Measurements from ENCODE around the gene TMEM37. TPM values are rescaled to one million over a fixed set of nuclear protein-coding genes. Genes with fewer than 3 reads are reported as not detected.

The TMEM37 gene
- total RNA-seq, 1 donor from 2014 or later: not detected

DNA sequence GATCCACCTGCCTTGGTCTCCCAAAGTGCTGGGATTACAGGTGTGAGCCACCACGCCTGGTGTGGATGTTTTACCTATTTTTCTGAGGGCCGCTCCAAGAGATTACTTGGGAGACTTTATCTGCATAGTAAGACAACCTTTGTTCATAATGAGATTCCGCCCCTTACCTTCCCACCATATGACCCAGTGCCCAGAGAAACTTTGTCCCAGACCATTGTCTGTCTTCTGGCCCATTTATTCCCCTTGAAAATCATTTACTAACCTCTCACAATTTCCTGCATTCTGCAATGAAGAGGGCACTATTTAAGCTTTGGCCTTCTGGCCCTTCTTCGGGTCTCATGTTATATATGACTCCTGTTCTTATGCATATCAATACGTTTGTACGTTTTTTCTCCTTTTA, 13.7 kb upstream of the TMEM37 start:
- intact Hi-C loops (cut with micrococcal nuclease): no loop called here

DNA sequence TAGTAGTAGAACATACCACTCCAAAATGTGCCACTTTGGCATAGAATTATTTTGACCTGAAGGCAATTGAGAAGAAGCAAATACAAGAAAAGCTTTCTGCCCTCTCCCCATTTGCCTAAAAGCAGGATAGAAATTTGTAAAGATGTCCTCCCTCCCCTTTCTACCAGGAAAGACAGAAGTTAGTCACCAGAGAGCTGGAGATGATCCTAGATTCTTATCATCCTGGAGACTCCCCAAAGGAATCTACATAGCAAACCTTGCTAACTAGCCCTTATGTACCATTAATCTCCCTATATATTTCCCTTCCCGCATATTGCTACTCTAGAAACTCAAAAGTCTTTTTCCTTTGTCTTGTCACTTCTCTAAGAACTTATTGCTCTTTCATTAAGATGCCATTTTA, 12.6 kb upstream of the TMEM37 start:
- intact Hi-C loops (cut with micrococcal nuclease): no loop called here

DNA sequence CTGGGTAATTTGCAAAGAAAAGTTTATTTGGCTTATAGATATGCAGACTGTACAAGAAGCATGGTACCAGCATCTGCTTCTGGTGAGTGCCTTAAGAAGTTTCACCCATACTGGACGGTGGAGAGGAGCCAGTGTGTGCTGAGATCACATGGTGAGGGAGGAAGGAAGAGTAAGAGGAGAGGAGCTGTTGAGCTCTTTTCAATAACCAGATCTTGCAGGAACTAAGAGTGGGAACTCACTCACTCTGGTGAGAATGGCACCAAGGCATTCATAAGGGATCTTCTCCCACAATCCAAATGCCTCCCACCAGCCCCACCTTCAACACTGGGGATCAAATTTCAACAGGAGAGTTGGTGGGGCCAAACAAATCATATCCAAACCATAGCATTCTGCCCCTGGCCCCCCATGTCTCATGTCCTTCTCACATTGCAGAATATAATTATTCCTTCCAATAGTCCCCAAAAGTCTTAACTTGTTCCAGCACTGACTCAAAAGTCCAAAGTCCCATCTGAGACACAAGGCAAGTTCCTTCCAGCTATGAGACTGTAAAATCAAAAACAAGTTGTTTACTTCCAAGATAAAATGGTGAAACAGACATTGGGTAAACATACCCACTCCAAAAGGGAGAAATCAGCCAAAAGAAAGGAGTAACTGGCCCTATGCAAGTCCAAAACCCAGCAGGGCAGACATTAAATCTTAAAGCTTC, 11.7 kb upstream of the TMEM37 start:
- intact Hi-C loops (cut with micrococcal nuclease): no loop called here

DNA sequence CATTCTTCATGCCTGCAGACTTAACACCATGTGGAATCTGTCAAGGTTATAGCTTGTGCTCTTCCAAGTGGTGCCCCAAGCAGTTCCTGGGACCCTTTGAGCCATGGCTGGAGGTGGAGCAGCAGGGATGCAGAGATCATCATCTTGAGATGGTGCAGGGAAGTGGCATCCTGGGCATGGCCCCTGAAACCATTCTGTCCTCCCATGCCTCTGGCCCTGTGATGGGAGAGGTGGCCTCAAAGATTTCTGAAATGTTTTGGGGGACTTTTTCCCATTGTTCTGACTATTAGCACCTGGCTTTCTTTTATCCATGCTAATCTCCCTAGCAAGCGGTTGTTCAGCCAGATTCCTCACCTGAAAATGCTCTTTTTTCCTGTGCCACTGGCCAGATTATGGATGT, 10.3 kb upstream of the TMEM37 start:
- intact Hi-C loops (cut with micrococcal nuclease): no loop called here

DNA sequence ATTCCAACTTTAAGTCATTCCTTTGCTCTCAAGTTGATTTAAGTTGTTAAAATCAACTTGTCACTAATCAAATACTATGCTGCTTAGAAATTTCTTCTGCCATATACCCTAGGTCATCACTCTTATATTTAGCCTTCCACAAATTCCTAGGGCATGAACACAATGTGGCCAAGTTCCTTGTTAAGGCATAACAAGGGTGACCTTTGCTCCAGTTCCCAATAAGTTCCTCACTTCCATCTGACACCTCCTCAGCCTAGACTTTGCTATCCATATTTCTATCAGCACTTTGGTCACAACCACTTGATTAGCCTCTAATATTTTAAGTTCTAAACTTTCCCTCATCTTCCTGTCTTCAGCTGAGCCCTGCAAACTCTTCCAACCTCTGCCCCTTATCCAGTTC, 9.9 kb upstream of the TMEM37 start:
- intact Hi-C loops (cut with micrococcal nuclease): no loop called here

DNA sequence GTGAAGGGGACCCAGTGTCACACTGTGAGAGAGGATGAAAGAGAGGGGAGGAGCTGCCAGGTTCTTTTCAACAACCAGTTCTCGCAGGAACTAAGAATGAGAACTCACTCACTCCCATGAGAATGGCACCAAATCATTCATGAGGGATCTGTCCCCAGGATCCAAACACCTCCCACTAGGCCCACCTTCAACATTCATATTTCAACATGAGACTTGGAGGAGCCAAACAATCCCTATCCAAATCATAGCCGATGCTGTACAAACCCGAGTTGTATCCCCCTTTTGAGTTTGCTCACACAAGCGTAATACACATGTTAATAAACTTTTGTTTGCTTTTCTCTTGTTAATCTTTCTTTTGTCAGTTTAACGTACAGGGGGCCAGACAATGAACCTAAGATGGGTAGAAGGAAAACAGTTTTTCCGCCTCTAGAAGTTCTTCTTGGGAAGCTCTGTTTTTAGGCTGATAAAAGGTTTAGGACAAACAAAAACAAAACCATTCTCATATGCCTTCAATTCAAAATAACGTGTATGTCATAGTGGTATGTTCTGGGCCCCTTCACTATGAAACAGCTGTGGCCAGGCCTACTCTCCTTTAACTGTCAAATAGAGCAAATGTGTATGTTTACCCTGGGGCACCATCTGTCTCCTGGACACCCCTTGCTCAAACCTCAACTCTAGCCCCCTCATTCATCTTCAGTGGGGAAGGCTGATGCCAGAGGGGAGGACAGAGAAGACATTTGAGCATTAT, 9.1 kb upstream of the TMEM37 start:
- intact Hi-C loops (cut with micrococcal nuclease): no loop called here

DNA sequence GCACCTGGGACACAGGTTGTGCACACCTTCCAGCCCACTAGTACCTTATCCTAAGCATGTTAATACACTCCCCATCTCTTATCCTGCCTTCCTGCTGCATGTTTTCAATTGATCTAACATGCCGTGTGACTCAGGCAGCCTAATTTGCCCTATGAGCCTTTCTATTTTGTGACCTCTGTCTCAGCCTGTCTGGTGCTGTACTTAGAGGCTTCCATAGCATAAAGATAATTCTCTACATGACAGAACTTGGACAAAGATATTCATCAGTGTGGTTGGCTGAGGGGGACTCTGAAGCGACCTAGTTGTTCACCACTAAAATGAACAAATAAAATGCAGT, 8.6 kb upstream of the TMEM37 start:
- intact Hi-C loops (cut with micrococcal nuclease): no loop called here

DNA sequence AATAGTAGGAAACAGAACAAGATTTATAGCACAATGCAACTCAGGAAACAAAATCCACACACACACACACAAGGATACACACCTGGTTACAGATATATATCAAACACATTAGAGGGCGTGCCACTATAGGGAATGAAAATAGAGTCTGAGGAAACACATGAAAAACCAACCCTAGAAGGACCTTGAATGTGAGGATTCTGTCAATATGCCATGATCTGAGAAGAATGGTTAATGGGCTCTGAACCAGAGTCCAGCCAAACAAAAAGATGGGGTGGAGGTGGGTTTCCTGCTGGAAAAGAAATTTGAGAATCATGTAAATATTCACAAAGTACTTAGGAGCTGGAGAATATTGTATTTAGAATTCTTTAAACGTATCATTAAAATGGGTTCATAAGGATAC, 7.8 kb upstream of the TMEM37 start:
- intact Hi-C loops (cut with micrococcal nuclease): no loop called here

DNA sequence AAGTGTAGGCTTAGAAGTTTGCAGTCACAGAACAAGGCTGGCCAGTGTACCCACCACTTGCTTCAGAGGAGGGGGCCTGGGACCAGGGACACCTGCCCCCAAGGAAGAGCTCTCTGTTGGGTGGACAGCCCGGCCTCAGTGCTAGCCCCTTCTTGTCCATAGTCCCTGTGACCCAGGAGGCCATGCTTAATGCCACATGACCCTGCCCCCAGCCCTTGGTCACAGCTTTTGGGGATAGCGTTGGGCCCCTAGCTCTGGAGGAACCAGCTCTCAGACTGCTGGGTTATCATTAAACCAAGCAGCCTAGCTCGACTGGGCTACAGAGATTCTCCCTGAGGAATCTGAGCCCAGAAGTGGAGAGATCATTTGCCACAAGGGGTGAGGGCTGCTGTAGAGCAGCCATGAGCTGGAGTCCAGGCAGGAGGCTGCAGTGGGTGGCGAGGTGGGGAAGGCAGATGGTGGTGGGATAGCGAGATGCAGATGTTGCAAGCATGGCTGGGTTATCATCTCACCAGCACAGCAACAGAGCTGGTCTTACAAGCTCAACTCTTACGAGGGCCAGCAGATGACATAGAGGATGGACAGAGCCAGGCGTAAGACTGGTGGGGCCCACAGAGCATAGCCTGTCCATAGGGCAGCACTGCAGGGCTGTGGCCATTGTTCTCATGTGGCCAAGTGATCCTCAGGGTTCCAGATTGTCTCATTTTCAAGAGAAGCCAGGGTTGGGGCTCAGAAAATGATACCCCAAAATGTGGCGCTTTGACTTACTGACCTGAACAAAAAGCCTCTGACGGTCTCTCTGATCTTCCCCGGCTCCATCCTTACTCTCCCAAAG, 7.2 kb upstream of the TMEM37 start:
- intact Hi-C loops (cut with micrococcal nuclease): no loop called here

DNA sequence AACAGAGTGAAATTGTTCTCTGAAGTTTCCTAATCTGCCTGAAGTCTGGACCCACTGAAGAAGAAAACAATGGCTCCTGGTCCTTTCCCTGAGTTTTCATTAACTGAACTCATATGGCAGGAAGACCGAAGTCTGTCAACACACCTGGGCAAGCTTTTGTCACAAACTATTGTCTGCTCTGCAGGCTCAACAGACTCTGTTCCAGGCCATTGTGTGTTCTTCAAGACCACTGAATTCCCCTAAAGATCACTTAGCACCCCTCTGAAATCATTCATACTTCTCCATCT, 6.6 kb upstream of the TMEM37 start:
- intact Hi-C loops (cut with micrococcal nuclease): no loop called here

DNA sequence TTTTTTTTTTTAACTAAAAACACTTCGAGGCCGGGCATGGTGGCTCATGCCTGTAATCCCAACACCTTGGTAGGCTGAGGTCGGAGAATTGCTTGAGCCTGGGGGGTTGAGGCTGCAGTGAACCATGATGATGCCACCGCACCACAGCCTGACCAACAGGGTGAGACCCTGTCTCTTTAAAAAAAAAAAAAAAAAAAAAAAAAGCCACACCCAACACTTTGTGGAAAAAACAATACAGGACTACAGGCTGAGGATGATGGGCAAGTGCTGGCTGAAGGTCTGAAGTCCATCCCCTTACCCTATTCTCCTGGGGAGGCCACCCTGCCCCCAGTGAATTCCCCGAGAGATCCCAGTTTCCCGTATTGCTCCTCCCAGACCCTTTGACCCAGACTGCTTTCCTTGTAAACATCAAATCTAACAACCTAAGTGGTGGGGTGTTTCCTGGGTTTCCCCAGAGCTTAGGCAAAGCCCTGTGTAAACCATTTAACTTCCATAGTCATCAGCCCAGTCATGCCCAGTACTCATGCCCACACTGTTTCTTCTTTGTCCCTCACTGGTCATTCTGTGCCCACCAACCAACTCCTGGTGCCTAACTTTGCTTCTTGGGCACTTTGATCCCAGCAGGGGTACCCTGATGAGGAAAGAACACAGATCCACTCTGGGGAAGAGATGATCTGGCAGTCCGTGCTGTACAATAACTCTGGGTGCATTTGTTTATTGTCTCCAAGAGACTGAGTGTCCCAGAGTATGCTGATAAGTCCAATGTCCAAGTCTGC, 5.8 kb upstream of the TMEM37 start:
- intact Hi-C loops (cut with micrococcal nuclease): no loop called here

DNA sequence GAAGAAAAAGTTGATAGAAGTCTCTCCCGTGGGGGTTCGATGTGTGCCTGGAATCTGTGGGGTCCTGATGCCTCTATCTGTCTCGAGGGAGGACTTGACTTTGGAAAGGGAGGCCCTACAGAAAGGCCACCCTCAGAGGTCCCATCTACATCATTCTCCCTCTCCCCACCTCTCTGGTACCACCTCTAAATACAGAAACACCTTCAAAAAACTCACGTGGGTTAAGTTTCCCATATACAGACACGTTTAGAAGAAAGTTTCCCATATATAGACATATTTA, 5.3 kb upstream of the TMEM37 start:
- intact Hi-C loops (cut with micrococcal nuclease): no loop called here

DNA sequence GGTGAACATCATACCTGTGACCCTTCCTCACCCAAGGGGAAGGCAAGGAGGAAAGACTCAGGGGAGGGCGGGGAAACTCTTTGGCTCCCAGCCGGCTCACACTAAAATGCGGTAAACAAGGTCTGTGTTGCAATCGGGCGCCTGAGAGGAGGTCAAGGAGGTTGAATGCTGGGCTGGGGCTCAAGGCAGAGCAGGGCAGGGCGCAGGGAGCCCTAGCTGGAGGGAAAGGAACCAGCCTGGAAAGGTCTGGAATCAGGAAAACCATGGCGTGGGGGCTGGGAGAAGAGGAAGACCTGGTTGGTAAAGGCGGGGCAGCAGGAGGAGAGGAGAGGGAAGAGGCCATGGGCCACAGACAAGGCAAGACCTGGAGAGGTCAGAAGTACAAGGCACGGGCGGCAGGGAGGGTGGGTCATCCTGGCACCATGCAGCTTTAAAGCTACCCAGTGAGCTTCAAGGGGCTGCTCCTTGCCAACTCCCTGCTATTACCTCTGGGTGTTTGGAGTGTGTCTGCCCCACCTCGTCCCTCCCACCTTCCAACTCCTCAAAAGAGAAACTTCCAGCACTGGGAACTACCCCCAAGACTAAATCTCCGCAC, 4.8 kb upstream of the TMEM37 start:
- intact Hi-C loops (cut with micrococcal nuclease): no loop called here

DNA sequence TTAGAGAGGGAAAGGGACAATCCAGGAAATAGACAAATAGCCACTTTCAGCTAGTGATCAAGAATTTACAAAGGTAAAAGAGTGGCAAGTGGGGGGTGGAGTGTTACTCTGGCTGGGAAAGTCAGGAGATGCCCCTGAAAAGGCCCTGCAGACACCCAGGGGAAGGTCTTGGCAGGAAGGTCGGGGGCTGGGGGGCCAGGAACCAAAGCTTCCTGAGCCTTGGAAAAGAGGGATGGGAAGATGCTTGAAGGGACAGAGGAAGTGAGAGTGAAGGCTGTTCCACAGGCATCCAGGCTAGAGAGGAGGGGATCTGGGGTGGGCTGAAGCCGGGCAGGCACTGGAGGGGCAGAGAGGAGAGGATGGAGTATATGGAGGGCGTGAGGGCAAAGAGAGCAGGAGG, 3.9 kb upstream of the TMEM37 start:
- intact Hi-C loops (cut with micrococcal nuclease): no loop called here

DNA sequence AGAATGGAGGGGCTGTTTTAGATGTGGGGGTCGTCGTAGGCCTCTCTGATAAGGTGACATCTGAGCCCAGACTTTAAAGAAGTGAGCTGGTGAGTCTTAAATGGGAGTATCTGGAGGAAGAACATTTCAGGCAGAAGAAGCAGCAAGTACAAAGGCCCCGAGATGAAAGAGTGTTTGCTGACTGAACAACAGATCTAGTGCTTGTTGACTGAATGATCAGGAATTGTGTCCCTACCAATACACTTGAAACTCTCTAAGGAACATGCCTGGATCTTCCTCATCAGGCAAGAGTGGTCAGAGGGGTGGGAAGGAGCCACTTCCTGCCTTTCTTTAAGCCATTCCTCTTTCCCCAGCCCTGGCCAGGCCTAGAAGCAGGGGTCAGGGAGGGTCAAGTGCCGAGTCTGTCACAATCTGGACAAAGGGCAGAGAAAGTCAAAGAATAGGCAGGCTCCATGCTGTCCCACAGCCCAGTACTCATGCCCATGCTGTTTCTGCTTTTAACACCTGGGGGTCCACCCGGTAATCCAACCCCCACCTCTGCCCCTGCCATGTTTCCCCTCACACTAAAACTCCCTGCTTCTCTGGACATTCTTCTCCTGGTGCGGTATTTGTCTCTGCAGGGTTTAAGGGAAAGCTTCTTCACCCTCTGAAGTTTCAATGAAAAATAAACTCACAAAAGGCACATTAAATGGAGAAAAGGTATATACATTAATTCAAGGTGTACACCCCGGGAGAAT, 3.0 kb upstream of the TMEM37 start:
- intact Hi-C loops (cut with micrococcal nuclease): no loop called here

DNA sequence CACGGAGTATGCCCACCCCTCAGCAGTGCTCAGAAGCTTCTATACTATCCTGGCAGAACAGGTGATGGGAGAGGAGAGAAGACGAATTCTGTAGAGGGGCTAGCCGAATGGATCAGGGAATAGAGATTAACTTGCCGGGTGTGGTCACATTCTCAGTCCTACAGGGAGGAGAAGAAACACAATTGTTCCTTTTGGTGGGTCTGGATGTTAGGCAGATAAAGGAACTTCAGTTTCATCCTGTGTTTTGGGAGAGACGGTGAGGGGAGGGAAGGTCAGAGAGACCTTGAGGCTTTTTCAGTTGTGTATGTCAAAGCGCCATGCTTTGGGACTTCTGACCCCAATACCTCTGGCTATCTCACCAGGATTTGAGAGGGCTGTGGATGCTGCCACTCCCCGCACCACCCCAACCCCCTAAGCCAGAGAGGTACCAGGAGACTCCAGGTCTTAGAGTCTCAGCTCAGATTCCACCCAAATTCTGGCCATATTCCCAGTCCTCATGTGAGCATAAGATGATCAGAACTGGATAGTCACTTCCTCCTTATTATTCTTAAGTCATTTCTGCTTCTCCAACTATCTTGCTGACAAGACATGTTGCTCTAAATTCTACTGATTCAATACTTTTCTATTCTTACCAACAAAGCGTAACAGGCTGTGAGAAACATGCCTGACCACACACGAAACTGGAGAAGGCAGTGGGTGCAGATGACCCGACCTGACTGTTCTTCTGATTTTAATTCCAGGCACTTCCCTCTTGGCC, 2.3 kb upstream of the TMEM37 start:
- intact Hi-C loops (cut with micrococcal nuclease): no loop called here

DNA sequence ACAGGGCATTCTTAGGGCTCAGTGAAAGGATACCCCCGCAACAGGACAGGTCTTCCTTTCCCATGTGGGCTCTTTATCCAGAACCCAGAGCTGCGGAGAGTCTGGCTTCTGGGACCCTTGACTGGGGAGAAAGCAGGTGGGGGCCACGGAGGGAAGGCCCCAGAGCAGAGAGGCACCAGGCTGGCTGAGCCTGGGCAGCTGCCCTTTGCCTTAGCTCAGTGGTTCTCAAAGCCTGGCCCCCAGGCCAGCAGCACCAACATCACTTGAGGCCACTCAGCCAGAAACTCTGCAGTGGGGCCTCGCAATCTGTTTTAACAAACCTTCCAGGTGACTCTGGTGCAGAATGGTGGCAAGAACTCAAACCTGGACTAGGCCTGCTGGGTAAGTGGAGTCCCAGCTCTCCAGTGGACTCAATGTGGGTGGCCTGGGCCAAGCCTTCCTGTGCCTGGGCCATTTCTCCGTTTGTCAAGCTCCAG, 1.6 kb upstream of the TMEM37 start:
- intact Hi-C loops (cut with micrococcal nuclease): no loop called here

DNA sequence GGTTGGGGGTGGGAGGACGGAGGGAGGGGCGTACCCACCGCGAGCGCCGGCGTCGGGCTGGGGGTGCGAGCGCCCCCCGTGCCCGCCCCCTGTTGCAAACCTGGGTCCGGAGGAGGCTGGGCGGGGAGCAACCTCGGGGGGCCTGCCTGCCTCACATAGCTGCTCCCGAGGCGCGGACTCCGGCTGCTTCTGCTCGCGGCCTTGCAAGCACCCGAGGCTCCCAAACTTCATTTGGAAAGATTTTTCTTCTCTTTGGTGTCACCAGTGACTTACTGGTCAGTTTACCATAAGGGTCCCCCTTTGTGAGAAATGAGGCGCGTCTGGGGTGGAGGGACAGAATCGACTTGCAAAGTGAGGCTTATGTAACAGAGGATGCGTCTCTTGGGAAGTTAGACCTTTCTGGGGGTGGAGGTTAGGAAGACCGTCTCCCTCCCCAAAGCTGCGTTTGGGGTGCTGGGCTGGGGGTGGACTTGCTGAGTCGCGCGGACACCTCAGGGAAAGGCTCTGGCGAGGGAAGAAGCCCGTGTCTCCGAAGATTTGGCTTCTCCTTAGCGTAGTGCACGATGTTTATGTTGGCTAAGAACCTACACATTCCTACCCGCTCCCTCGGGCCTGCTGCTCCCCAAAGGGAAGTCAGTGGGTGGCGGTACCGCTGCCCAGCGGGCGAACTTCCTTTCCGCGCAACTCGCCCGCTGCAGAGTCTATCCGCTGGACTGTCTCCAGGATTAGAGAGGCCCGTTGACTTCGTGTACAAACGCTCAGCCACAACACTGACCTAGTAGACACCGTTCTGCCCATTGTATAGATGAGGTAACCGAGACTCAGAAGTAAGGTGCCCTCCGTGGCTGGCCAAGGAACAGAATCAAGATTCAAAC, 559 bp downstream of the TMEM37 start:
- intact Hi-C loops (cut with micrococcal nuclease): no loop called here

DNA sequence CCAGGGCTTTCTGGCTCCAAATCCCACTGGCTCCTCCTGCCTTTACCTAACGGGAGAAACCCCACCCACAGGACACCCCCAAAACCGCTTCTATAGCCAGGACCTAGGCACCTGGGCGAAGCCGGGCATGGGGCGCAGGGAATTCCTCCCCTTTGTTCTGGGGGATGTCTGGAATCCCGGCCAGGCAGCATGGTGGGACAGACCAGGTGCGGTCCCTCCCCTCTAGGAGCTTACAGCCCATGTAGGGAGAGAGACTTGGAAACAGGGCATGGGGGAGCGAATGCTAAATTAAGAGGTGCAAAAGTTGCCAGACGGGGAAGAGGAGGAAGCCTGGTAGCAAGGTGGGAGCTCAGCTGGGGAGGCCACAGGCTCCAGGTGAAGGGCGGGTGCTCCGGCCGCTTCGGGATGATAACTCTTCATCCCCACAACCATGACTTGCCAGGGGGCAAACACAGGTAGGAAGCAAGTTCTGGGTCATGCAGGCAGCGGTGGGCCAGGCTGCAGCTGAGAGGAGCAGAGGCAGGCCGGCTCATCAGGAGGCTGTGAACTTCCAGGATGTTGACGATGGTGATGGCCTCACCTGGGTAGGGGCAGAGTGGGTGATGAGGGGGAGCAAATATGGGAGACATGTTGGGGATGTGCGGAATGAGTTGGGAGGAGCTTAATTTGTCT, 1.3 kb downstream of the TMEM37 start:
- intact Hi-C loops (cut with micrococcal nuclease): no loop called here

Data from T-helper 1 cell treated with Interleukin-12 subunit alpha and Interleukin-12 subunit beta and Interleukin-4 antibody, amounts not matched to agents 30 ng/mL and 1 ng/mL, for 36 hours (primary cell).